Liver (tissue), 9 donors: ENCODE measurements around the gene KRT26. TPM values are rescaled to one million over a fixed set of nuclear protein-coding genes. Genes with fewer than 3 reads are reported as not detected.

Experiments used
- DNase-seq: peaks from one replicate; pipeline ENCODE4 v3.0.0-alpha.2; 2017; ENCODE audit warnings: low spot score
- H3K27ac ChIP-seq, 2 donors: one replicate each; pipeline ENCODE4 v1.7.0; 2013; ENCODE audit warnings: inconsistent platforms in 2 of 2, low read length in 2 of 2, control low read depth in 1 of 2, low read depth in 1 of 2, mild to moderate bottlenecking in 1 of 2
- H3K27me3 ChIP-seq, 4 donors: one replicate each; pipeline versions ENCODE4 v1.6.1 to v1.7.0; 2013; ENCODE audit warnings: low read length in 3 of 4, inconsistent platforms in 1 of 4, mild to moderate bottlenecking in 1 of 4, moderate library complexity in 1 of 4; ENCODE audit not compliant: control insufficient read depth in 4 of 4, insufficient read depth in 4 of 4
- H3K36me3 ChIP-seq, 4 donors: one replicate each; pipeline versions ENCODE4 v1.6.1 to v1.7.0; 2013; ENCODE audit warnings: low read length in 3 of 4, mild to moderate bottlenecking in 3 of 4, low read depth in 1 of 4, moderate library complexity in 1 of 4; ENCODE audit not compliant: control insufficient read depth in 4 of 4, insufficient read depth in 3 of 4
- H3K4me1 ChIP-seq, 4 donors: one replicate each; pipeline versions ENCODE4 v1.6.1 to v1.7.0; 2013; ENCODE audit warnings: low read length in 3 of 4, mild to moderate bottlenecking in 3 of 4, moderate library complexity in 1 of 4; ENCODE audit not compliant: control insufficient read depth in 4 of 4, insufficient read depth in 4 of 4
- H3K4me3 ChIP-seq, 3 donors: one replicate each; pipeline versions ENCODE4 v1.6.1 to v1.7.0; 2013; ENCODE audit warnings: low read length in 3 of 3, control low read depth in 1 of 3, low read depth in 1 of 3, mild to moderate bottlenecking in 1 of 3
- H3K9ac ChIP-seq, 2 donors: one replicate each; pipeline ENCODE4 v1.7.0; 2013; ENCODE audit warnings: low read length in 2 of 2, mild to moderate bottlenecking in 2 of 2, moderate library complexity in 2 of 2, control low read depth in 1 of 2, low read depth in 1 of 2
- H3K9me3 ChIP-seq, 4 donors: one replicate each; pipeline versions ENCODE4 v1.6.1 to v1.7.0; 2013; ENCODE audit warnings: low read length in 3 of 4; ENCODE audit not compliant: control insufficient read depth in 4 of 4
- ATF3 ChIP-seq: IDR thresholded peaks from 2 replicates; pipeline ENCODE4 v1.6.1; 2016; ENCODE audit warnings: antibody characterized with exemption
- CTCF ChIP-seq: fragments of 150-350 bp; IDR thresholded peaks from 2 replicates; pipeline ENCODE4 v1.5.1; 2017; ENCODE audit warnings: improper control_type of control experiment, low read depth, low read length; ENCODE audit not compliant: missing input control
- EGR1 ChIP-seq, 2 donors: IDR thresholded peaks; 2 replicates each; pipeline ENCODE4 v1.6.1; 2016 to 2018; ENCODE audit warnings: antibody characterized with exemption in 2 of 2, low read depth in 2 of 2
- FOXA1 ChIP-seq: IDR thresholded peaks from 2 replicates; pipeline ENCODE4 v1.6.1; 2016; ENCODE audit warnings: antibody characterized with exemption
- FOXA2 ChIP-seq: IDR thresholded peaks from 2 replicates; pipeline ENCODE4 v1.6.1; 2016; ENCODE audit warnings: antibody characterized with exemption
- HNF4A ChIP-seq, 2 donors: conservative IDR thresholded peaks; 2 replicates each; pipeline ENCODE4 v1.6.1; 2016; ENCODE audit warnings: antibody characterized with exemption in 2 of 2, mild to moderate bottlenecking in 2 of 2
- HNF4G ChIP-seq: IDR thresholded peaks from 2 replicates; pipeline ENCODE4 v1.6.1; 2016; ENCODE audit warnings: antibody characterized with exemption
- JUND ChIP-seq, 2 donors: IDR thresholded peaks; 2 replicates each; pipeline ENCODE4 v1.6.1; 2016; ENCODE audit warnings: antibody characterized with exemption in 2 of 2
- NR2F2 ChIP-seq: IDR thresholded peaks from 2 replicates; pipeline ENCODE4 v1.6.1; 2016; ENCODE audit warnings: antibody characterized with exemption
- RAD21 ChIP-seq, 2 donors: IDR thresholded peaks; 2 replicates each; pipeline ENCODE4 v1.6.1; 2016; ENCODE audit warnings: antibody characterized with exemption in 2 of 2, mild to moderate bottlenecking in 2 of 2
- REST ChIP-seq: IDR thresholded peaks from 2 replicates; pipeline ENCODE4 v1.6.1; 2016; ENCODE audit warnings: antibody characterized with exemption, mild to moderate bottlenecking
- RXRA ChIP-seq, 2 donors: IDR thresholded peaks; 2 replicates each; pipeline ENCODE4 v1.6.1; 2017 to 2018; ENCODE audit warnings: antibody characterized with exemption in 2 of 2, mild to moderate bottlenecking in 1 of 2
- SP1 ChIP-seq: IDR thresholded peaks from 2 replicates; pipeline ENCODE4 v1.6.1; 2018; ENCODE audit warnings: antibody characterized with exemption, mild to moderate bottlenecking
- TAF1 ChIP-seq: conservative IDR thresholded peaks from 2 replicates; pipeline ENCODE4 v1.6.1; 2016; ENCODE audit warnings: antibody characterized with exemption, mild to moderate bottlenecking
- ZBTB33 ChIP-seq: IDR thresholded peaks from 2 replicates; pipeline ENCODE4 v1.6.1; 2016; ENCODE audit warnings: antibody characterized with exemption
- WGBS: extraction: QIAGEN DNeasy Blood & Tissue Kit; methylation state at CpG from one replicate; pipeline ENCODE4 v1.1.7; 2013; 5-methylcytosine and 5-hydroxymethylcytosine counted together
- polyA plus RNA-seq, 2 donors: library from polyadenylated mRNA; stranded (reverse) in 1 of 2; unstranded in 1 of 2; fragments of 200-250 nt in 1 of 2; fragments of >200 nt in 1 of 2; fragmentation: Nextera tagmentation in 1 of 2; extraction: Ambion mirVana in 1 of 2; gene quantifications; one replicate each; pipeline versions ENCODE4 v1.2.1 to v1.2.3, GENCODE V29; 2013 to 2015
- total RNA-seq, 2 donors: library from RNA; depleted of rRNA; stranded (reverse); fragments of >200 nt; gene quantifications; one replicate each; pipeline ENCODE4 v1.2.3, GENCODE V29; 2014
- donor health status: healthy.
- donor health status: healthy.
- donor health status: healthy.
- donor health status: healthy.
- donor health status: healthy.

Gene KRT26
- total and polyA plus RNA-seq, 4 donors, result not detected

GRCh38 chr17:40722241-40722640 is 49.8 kb downstream of the KRT26 start:
- WGBS, result 81% methylated on average over 1 of the region's 1 CpG
- Histone ChIP-seq H3K4me1 (peaks cover 0 to 3% (median 1%) of the 10 kb centered on the region in 4 donors), H3K4me3 (no peak overlapping the region), H3K9ac (no peak overlapping the region), H3K27me3 (no peaks in the 10 kb centered on the region), H3K9me3 (no peaks in the 10 kb centered on the region), H3K27ac (no peak overlapping the region), H3K36me3 (no peaks in the 10 kb centered on the region)
- DNase-seq, result no peak
- TF ChIP-seq EGR1 (IDR thresholded peaks at IDR 0.05; ENCODE audit: low read depth in 2 of 2), result no peak
- TF ChIP-seq JUND (IDR thresholded peaks at IDR 0.05), result no peak
- no peak for TF ChIP-seq HNF4A (conservative IDR thresholded peaks at IDR 0.05)
- no peak for TF ChIP-seq REST
- no peak for TF ChIP-seq FOXA1
- no peak for TF ChIP-seq NR2F2
- no peak for TF ChIP-seq RXRA (IDR thresholded peaks at IDR 0.05)
- no peak for TF ChIP-seq FOXA2
- no peak for TF ChIP-seq ATF3
- no peak for TF ChIP-seq TAF1
- no peak for TF ChIP-seq CTCF
- no peak for TF ChIP-seq ZBTB33
- no peak for TF ChIP-seq HNF4G
- TF ChIP-seq SP1, result no peak
- no peak for TF ChIP-seq RAD21 (IDR thresholded peaks at IDR 0.05)

GRCh38 chr17:40720899-40721298 is 51.1 kb downstream of the KRT26 start:
- Histone ChIP-seq H3K4me1 (no peaks in the 10 kb centered on the region), H3K9me3 (no peaks in the 10 kb centered on the region), H3K9ac (no peak overlapping the region), H3K27me3 (no peaks in the 10 kb centered on the region), H3K36me3 (no peaks in the 10 kb centered on the region), H3K4me3 (no peak overlapping the region), H3K27ac (no peak overlapping the region)
- DNase-seq, result no peak
- TF ChIP-seq JUND (IDR thresholded peaks at IDR 0.05) (no peak), HNF4A (conservative IDR thresholded peaks at IDR 0.05) (no peak), RAD21 (IDR thresholded peaks at IDR 0.05) (no peak), ZBTB33 (no peak), REST (no peak), HNF4G (no peak), EGR1 (IDR thresholded peaks at IDR 0.05; ENCODE audit: low read depth in 2 of 2) (no peak), CTCF (no peak), FOXA1 (no peak)
- 75% methylated on average over 2 of the region's 2 CpGs for WGBS
